ENCODE measurements around the gene DOK4. TPM values are rescaled to one million over a fixed set of nuclear protein-coding genes. Genes with fewer than 3 reads are reported as not detected.

Gene DOK4
- total RNA-seq, 1 experiment from 2014 or later, result 23.0 TPM

DNA sequence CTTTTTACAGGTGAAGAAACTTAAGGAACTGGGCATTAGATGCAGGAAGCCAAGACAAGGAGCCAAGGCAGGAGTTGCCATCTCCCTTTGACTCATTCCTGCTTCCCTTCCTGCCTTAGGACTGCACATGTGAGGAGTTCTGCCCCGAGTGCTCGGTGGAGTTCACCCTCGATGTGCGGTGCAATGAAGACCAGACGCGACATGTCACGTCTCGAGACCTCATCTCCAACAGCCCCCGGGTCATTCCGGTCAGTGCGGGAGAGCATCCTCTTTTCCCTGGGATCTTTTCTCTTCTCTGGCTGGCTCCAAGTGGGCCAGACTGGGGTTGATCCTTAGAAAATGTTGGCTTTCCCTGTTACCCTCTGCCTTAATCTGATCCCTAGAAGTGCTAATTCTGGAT, 17.2 kb downstream of the DOK4 start:
- CTCF ChIA-PET, result interaction anchor here (0.6 kb wide), 1 partner anchor 376 kb away, joined by 4 read pairs; no protein-coding TSS in a partner anchor
- DNase-seq, result no peak
- Mint-ChIP-seq H3K27me3 (ENCODE audit: unreplicated experiment) (no peaks in the 10 kb centered on the region), H3K4me3 (ENCODE audit: low read depth, unreplicated experiment) (no peak overlapping the region), H3K4me1 (ENCODE audit: low read depth, unreplicated experiment) (peaks cover 45% of the 10 kb centered on the region), H3K27ac (ENCODE audit: unreplicated experiment) (no peak overlapping the region), H3K9me3 (ENCODE audit: low read depth, unreplicated experiment) (no peaks in the 10 kb centered on the region), H3K36me3 (ENCODE audit: insufficient read depth, unreplicated experiment) (peaks cover 50% of the 10 kb centered on the region)
- no TSS peak for BruUV-seq (replicated peaks)
- intact Hi-C loops (cut with micrococcal nuclease; ENCODE audit: unreplicated experiment), result no loop called here
- TF ChIP-seq, protein P1, sequence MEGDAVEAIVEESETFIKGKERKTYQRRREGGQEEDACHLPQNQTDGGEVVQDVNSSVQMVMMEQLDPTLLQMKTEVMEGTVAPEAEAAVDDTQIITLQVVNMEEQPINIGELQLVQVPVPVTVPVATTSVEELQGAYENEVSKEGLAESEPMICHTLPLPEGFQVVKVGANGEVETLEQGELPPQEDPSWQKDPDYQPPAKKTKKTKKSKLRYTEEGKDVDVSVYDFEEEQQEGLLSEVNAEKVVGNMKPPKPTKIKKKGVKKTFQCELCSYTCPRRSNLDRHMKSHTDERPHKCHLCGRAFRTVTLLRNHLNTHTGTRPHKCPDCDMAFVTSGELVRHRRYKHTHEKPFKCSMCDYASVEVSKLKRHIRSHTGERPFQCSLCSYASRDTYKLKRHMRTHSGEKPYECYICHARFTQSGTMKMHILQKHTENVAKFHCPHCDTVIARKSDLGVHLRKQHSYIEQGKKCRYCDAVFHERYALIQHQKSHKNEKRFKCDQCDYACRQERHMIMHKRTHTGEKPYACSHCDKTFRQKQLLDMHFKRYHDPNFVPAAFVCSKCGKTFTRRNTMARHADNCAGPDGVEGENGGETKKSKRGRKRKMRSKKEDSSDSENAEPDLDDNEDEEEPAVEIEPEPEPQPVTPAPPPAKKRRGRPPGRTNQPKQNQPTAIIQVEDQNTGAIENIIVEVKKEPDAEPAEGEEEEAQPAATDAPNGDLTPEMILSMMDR (IDR thresholded peaks at IDR 0.05; ENCODE audit: unreplicated experiment), result no peak

DNA sequence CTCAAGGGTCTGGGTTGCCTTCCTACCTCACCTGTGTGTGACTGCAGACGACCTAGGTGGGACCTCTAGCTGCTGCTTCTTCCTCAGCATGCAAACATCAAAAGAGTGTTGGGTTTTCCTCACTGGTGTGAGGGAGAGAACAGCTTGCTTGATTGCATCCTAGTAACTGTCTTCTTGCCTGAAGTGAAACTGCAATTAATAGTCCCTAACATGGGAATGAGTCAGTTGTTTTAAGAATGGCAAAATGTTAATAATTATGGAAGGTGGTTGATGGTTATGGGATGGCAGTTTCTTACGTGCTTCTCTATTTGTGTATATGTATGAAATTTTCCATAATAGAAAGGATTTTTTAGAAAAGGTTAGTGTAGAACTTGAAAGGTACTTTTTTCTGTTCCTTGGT, 17.9 kb downstream of the DOK4 start:
- BruUV-seq (replicated peaks), result no TSS peak
- DNase-seq, result no peak
- H3K9me3 Mint-ChIP-seq (ENCODE audit: low read depth, unreplicated experiment), result no peaks in the 10 kb centered on the region
- H3K27ac Mint-ChIP-seq (ENCODE audit: unreplicated experiment), result no peak overlapping the region
- CTCF ChIA-PET, result interaction anchor here (0.6 kb wide), 1 partner anchor 375 kb away, joined by 4 read pairs; no protein-coding TSS in a partner anchor
- peaks cover 56% of the 10 kb centered on the region for H3K36me3 Mint-ChIP-seq (ENCODE audit: insufficient read depth, unreplicated experiment)
- H3K4me1 Mint-ChIP-seq (ENCODE audit: low read depth, unreplicated experiment), result peaks cover 49% of the 10 kb centered on the region
- H3K27me3 Mint-ChIP-seq (ENCODE audit: unreplicated experiment), result no peaks in the 10 kb centered on the region
- intact Hi-C loops (cut with micrococcal nuclease; ENCODE audit: unreplicated experiment), result no loop called here
- H3K4me3 Mint-ChIP-seq (ENCODE audit: low read depth, unreplicated experiment), result no peak overlapping the region
- TF ChIP-seq, protein P1 (IDR thresholded peaks at IDR 0.05; ENCODE audit: unreplicated experiment), result no peak

DNA sequence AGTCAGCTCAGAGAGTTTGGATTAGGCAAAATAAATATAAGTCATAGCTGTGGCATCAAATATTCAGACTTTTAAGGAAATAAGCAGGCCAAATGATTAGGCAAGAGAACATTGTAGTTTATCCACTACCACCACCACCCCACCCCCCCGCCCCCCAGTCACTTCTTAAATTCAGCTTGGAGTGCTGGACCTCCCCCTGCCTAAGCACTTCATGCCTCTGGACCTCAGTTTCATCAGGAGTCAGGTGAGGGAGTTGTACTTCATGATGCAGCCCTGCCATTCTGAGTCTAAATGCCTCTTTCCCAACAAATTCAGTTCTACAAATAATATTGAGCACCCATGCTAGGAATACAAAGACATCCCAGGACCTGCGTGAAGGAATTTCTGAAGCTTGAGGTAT, 21.8 kb downstream of the DOK4 start:
- Mint-ChIP-seq H3K9me3 (ENCODE audit: low read depth, unreplicated experiment) (no peaks in the 10 kb centered on the region), H3K27ac (ENCODE audit: unreplicated experiment) (no peak overlapping the region), H3K4me1 (ENCODE audit: low read depth, unreplicated experiment) (peaks cover 15% of the 10 kb centered on the region), H3K36me3 (ENCODE audit: insufficient read depth, unreplicated experiment) (peaks cover 46% of the 10 kb centered on the region), H3K4me3 (ENCODE audit: low read depth, unreplicated experiment) (no peak overlapping the region), H3K27me3 (ENCODE audit: unreplicated experiment) (no peaks in the 10 kb centered on the region)
- intact Hi-C loops (cut with micrococcal nuclease; ENCODE audit: unreplicated experiment), result no loop called here
- CTCF ChIA-PET, result interaction anchor here (0.7 kb wide), 1 partner anchor 111 kb away, joined by 3 read pairs; no protein-coding TSS in a partner anchor
- TF ChIP-seq, protein P1 (IDR thresholded peaks at IDR 0.05; ENCODE audit: unreplicated experiment), result no peak
- DNase-seq, result no peak
- no TSS peak for BruUV-seq (replicated peaks)

DNA sequence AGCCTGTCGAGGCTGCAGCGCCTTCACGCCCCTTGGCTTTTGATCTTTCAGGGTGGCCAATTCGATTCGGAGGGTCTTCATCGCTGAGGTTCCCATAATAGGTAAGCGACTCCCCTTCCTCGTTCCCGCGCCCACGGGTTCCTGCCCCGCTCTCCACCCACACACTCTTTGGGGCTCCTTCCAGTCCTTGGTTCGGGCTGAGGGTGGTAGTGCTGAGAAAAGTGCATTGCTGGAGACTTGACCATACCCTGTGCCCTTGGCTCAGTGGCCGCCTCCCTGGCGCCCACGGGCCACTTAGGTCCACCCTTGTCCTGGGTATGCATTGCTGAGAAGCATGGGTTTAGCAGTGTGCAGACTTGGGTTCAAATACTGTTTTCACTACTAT, 23.3 kb downstream of the DOK4 start:
- TF ChIP-seq, protein P1 (IDR thresholded peaks at IDR 0.05; ENCODE audit: unreplicated experiment), result no peak
- intact Hi-C loops (cut with micrococcal nuclease; ENCODE audit: unreplicated experiment), result no loop called here
- Mint-ChIP-seq H3K27me3 (ENCODE audit: unreplicated experiment) (no peaks in the 10 kb centered on the region), H3K36me3 (ENCODE audit: insufficient read depth, unreplicated experiment) (peaks cover 38% of the 10 kb centered on the region), H3K4me1 (ENCODE audit: low read depth, unreplicated experiment) (peaks cover 15% of the 10 kb centered on the region), H3K27ac (ENCODE audit: unreplicated experiment) (peak overlapping the region; percentile 68), H3K9me3 (ENCODE audit: low read depth, unreplicated experiment) (no peaks in the 10 kb centered on the region), H3K4me3 (ENCODE audit: low read depth, unreplicated experiment) (peak overlapping the region; percentile 79)
- CTCF ChIA-PET, result interaction anchor here (0.5 to 1.6 kb wide), 6 partner anchors 8 to 233 kb away, joined by 3 to 12 read pairs (median 4); partner anchors contain the start of genes CIAPIN1 and COQ9
- no TSS peak for BruUV-seq (replicated peaks)
- no peak for DNase-seq
